Uterus (tissue), 2 donors: ENCODE data around the gene GRK6.

Experiments
- POLR2A ChIP-seq, 2 donors: fragments of 450-650 bp; IDR thresholded peaks; one replicate each; pipeline ENCODE4 v1.6.1; 2016; ENCODE audit warnings: antibody characterized with exemption in 2 of 2, mild to moderate bottlenecking in 1 of 2, moderate library complexity in 1 of 2
- TF ChIP-seq, protein P1 (sequence below), 4 experiments: fragments of 200-600 bp in 2 of 4; fragments of 450-650 bp in 2 of 4; sonication (generic) in 2 of 4; IDR thresholded peaks; one replicate each; pipeline ENCODE4 v1.5.1; 2016 to 2019; ENCODE audit warnings: antibody characterized with exemption in 4 of 4, mild to moderate bottlenecking in 2 of 4, moderate library complexity in 1 of 4

DNA sequence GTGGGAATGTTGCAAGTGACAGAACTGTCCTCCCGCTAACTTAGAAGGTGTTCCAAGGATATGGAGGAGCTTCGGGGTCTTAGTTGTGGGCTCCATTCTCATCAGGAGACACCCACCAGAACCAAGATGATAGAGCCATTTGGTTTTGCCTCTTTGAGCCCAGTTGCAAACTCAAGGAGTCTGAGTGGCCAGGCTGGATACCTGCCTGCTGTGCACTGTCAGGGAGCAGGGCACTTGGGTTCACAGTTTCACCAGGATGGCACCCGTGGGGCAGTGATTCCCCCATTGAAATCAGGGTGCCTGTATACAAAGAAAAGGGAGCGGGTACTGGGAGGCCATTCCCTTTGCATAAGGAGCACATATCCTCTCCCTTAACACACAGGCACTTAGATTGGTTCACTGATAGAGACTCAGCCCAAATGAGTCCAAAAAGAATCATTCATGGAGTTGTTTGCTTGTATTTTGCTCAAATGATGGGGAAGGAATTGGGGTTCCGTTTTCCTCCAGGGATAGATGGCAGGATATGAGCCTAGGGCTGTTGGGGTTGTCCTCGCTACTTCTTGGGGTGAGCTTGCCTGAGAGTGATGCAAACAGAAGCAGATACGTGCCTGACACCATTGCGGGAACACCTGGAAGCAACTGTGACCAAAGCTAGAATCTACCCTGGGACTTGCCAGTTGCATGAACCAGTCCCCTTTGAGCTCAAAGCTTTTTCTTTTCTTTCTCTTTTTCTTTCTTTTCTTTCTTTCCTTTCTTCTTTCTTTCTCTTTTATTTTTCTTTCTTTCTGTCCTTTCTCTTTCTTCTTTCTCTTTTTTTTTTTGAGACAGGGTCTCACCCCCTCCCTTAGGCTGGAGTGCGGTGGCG, 18.8 kb downstream of the GRK6 start:
- TF ChIP-seq, protein P1, sequence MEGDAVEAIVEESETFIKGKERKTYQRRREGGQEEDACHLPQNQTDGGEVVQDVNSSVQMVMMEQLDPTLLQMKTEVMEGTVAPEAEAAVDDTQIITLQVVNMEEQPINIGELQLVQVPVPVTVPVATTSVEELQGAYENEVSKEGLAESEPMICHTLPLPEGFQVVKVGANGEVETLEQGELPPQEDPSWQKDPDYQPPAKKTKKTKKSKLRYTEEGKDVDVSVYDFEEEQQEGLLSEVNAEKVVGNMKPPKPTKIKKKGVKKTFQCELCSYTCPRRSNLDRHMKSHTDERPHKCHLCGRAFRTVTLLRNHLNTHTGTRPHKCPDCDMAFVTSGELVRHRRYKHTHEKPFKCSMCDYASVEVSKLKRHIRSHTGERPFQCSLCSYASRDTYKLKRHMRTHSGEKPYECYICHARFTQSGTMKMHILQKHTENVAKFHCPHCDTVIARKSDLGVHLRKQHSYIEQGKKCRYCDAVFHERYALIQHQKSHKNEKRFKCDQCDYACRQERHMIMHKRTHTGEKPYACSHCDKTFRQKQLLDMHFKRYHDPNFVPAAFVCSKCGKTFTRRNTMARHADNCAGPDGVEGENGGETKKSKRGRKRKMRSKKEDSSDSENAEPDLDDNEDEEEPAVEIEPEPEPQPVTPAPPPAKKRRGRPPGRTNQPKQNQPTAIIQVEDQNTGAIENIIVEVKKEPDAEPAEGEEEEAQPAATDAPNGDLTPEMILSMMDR (IDR thresholded peaks at IDR 0.05), result no peak
- no peak for TF ChIP-seq POLR2A (IDR thresholded peaks at IDR 0.05)
